ENCODE results near the gene TMPO.

Gene TMPO, protein sequence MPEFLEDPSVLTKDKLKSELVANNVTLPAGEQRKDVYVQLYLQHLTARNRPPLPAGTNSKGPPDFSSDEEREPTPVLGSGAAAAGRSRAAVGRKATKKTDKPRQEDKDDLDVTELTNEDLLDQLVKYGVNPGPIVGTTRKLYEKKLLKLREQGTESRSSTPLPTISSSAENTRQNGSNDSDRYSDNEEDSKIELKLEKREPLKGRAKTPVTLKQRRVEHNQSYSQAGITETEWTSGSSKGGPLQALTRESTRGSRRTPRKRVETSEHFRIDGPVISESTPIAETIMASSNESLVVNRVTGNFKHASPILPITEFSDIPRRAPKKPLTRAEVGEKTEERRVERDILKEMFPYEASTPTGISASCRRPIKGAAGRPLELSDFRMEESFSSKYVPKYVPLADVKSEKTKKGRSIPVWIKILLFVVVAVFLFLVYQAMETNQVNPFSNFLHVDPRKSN

DNA sequence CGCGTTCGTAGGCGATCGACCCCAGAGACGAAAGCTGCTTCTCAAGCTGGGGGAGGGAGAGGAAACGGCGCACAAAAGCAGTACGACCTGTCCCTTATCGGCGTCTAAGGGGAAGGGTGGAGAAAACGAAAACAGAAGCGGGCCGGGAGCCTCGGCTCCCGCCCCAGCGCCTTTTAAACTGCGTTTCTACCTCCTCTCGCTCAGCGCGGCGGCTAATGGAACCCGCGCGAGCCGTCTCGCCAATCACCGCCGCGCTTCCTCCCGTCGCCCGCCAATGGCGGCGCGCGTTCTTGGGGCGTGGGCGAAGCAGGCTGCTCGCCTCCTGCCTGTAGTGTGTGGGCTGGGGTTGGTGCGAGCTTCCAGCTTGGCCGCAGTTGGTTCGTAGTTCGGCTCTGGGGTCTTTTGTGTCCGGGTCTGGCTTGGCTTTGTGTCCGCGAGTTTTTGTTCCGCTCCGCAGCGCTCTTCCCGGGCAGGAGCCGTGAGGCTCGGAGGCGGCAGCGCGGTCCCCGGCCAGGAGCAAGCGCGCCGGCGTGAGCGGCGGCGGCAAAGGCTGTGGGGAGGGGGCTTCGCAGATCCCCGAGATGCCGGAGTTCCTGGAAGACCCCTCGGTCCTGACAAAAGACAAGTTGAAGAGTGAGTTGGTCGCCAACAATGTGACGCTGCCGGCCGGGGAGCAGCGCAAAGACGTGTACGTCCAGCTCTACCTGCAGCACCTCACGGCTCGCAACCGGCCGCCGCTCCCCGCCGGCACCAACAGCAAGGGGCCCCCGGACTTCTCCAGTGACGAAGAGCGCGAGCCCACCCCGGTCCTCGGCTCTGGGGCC, at the start of gene TMPO:
Gene TMPO, plus strand, starts transcription at position 304 of the 824 bp plus-strand sequence. Its CDS starts 278 bp downstream, at position 582.
- DNase-seq (ENCODE audit: low read depth), result peak; percentile 85
- TF ChIP-seq, protein P1, sequence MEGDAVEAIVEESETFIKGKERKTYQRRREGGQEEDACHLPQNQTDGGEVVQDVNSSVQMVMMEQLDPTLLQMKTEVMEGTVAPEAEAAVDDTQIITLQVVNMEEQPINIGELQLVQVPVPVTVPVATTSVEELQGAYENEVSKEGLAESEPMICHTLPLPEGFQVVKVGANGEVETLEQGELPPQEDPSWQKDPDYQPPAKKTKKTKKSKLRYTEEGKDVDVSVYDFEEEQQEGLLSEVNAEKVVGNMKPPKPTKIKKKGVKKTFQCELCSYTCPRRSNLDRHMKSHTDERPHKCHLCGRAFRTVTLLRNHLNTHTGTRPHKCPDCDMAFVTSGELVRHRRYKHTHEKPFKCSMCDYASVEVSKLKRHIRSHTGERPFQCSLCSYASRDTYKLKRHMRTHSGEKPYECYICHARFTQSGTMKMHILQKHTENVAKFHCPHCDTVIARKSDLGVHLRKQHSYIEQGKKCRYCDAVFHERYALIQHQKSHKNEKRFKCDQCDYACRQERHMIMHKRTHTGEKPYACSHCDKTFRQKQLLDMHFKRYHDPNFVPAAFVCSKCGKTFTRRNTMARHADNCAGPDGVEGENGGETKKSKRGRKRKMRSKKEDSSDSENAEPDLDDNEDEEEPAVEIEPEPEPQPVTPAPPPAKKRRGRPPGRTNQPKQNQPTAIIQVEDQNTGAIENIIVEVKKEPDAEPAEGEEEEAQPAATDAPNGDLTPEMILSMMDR (conservative IDR thresholded peaks at IDR 0.05; ENCODE audit: control insufficient read depth, insufficient read depth, low read depth, low read length), result no peak
- H3K4me3 ChIP-seq (ENCODE audit: control insufficient read depth, low read depth, low read length), result peak within 1 kb of the TSS; percentile 86

- TF ChIP-seq, protein P1 (conservative IDR thresholded peaks at IDR 0.05; ENCODE audit: control insufficient read depth, insufficient read depth, low read depth, low read length), result no peak
- peak; percentile 41 for DNase-seq (ENCODE audit: low read depth)
- H3K4me3 ChIP-seq (ENCODE audit: control insufficient read depth, low read depth, low read length), result no peak overlapping the region
These were observed 49.3 kb upstream of the TMPO start for GRCh38 chr12:98465950-98466602.

DNA sequence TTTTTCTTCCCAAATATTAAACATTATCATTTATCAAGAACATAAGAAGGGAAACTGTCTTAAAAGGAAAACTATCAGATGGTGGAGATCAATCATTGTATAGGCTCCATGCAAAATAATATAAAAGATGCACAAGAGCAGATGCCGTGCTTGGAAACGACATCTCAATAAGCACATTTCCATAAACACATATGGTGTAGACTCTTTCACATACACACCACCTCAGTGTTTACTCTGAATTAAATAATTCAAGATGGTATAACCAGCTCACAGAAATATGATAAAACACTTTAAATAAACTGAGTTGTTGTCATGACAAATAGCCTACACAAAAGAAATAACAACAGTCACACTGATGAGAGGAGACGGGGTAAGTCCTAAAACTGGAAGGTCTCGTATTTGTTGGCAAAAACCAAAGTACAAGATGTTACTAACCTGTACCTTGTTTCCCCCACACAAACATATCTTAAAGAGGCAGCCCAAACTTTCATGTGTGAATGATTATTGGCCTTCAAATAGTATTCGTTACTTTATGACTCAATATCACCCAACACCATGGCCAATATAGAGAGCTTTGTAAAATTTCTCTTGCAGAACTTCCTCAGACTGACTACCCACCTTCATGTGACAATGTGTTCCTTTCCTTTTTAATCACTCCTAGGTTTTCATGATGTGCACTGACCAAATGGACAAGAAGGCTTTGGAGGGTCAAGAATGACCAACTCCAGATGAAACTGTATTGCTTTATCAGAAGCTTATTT, 48.6 kb upstream of the TMPO start:
- DNase-seq (ENCODE audit: low read depth), result no peak
- TF ChIP-seq, protein P1 (conservative IDR thresholded peaks at IDR 0.05; ENCODE audit: control insufficient read depth, insufficient read depth, low read depth, low read length), result no peak
- no peak overlapping the region for H3K4me3 ChIP-seq (ENCODE audit: control insufficient read depth, low read depth, low read length)

GRCh38 chr12:98469109-98469508, 46.3 kb upstream of the TMPO start:
- DNase-seq (ENCODE audit: low read depth), result no peak
- TF ChIP-seq, protein P1 (conservative IDR thresholded peaks at IDR 0.05; ENCODE audit: control insufficient read depth, insufficient read depth, low read depth, low read length), result no peak

GRCh38 chr12:98470469-98471082, 44.8 kb upstream of the TMPO start:
- peak; percentile 41 for DNase-seq (ENCODE audit: low read depth)
- TF ChIP-seq, protein P1 (conservative IDR thresholded peaks at IDR 0.05; ENCODE audit: control insufficient read depth, insufficient read depth, low read depth, low read length), result no peak
- no peak overlapping the region for H3K4me3 ChIP-seq (ENCODE audit: control insufficient read depth, low read depth, low read length)

More at GRCh38 chr12:98469109-98469508, 46.3 kb upstream of the TMPO start:
- H3K4me3 ChIP-seq (ENCODE audit: control insufficient read depth, low read depth, low read length), result no peak overlapping the region
